ENCODE measurements around the gene KLHDC2.
"Not testable (repeated sequence)": the region's sequence is repeated elsewhere in the genome, so short reads cannot be mapped to it uniquely, and the experiment has no call there.

KLHDC2 gene

GRCh38 chr14:49778421-49778820 lies 10.5 kb downstream of the KLHDC2 start:
- Histone ChIP-seq H3K36me3 (ENCODE audit: control insufficient read depth in 2 of 2, insufficient read depth in 1 of 2, low read length in 2 of 2) (peaks cover 63 to 85% of the 10 kb centered on the region in 2 experiments), H3K9me3 (ENCODE audit: control insufficient read depth, insufficient read depth, low read depth, low read length) (no peaks in the 10 kb centered on the region), H3K4me3 (ENCODE audit: low read depth, low read length) (no peak overlapping the region), H3K4me1 (ENCODE audit: control insufficient read depth, insufficient read depth, low read length) (no peaks in the 10 kb centered on the region), H3K27ac (ENCODE audit: extremely low read depth, low read depth, low read length) (no peak overlapping the region)
- TF ChIP-seq RBAK (tag by site-specific recombination; IDR thresholded peaks at IDR 0.05) (no peak), HIC1 (tag by site-specific recombination; IDR thresholded peaks at IDR 0.05) (no peak), AEBP2 (tag by site-specific recombination; IDR thresholded peaks at IDR 0.05; ENCODE audit: borderline replicate concordance) (no peak), ZNF621 (tag by site-specific recombination; IDR thresholded peaks at IDR 0.05) (no peak), ZFP37 (tag by site-specific recombination; IDR thresholded peaks at IDR 0.05) (no peak), ZNF561 (tag by site-specific recombination; IDR thresholded peaks at IDR 0.05; ENCODE audit: borderline replicate concordance) (no peak), ZNF529 (tag by site-specific recombination; IDR thresholded peaks at IDR 0.05; ENCODE audit: insufficient replicate concordance) (no peak), ZNF324 (tag by site-specific recombination; IDR thresholded peaks at IDR 0.05) (no peak), ZFHX2 (tag by site-specific recombination; conservative IDR thresholded peaks at IDR 0.05) (no peak), ZNF785 (tag by site-specific recombination; IDR thresholded peaks at IDR 0.05) (no peak), ZNF416 (tag by site-specific recombination; IDR thresholded peaks at IDR 0.05) (no peak), GLI4 (tag by site-specific recombination; IDR thresholded peaks at IDR 0.05) (no peak), KLF9 (tag by site-specific recombination; IDR thresholded peaks at IDR 0.05; ENCODE audit: low read depth) (no peak), ZNF791 (tag by site-specific recombination; IDR thresholded peaks at IDR 0.05) (no peak)
- TF ChIP-seq, protein P1, sequence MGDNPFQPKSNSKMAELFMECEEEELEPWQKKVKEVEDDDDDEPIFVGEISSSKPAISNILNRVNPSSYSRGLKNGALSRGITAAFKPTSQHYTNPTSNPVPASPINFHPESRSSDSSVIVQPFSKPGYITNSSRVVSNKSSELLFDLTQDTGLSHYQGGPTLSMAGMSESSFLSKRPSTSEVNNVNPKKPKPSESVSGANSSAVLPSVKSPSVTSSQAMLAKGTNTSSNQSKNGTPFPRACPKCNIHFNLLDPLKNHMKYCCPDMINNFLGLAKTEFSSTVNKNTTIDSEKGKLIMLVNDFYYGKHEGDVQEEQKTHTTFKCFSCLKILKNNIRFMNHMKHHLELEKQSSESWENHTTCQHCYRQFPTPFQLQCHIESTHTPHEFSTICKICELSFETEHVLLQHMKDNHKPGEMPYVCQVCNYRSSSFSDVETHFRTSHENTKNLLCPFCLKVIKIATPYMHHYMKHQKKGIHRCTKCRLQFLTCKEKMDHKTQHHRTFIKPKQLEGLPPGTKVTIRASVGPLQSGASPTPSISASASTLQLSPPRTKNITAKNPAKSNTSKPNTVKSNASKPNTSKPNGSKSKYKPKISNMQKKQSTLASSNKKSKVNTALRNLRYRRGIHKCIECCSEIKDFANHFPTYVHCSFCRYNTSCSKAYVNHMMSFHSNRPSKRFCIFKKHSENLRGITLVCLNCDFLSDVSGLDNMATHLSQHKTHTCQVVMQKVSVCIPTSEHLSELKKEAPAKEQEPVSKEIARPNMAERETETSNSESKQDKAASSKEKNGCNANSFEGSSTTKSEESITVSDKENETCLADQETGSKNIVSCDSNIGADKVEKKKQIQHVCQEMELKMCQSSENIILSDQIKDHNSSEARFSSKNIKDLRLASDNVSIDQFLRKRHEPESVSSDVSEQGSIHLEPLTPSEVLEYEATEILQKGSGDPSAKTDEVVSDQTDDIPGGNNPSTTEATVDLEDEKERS (tag by site-specific recombination; IDR thresholded peaks at IDR 0.05), result no peak
- ChIA-PET CTCF (no interaction called here), POLR2A (no interaction called here)

DNA sequence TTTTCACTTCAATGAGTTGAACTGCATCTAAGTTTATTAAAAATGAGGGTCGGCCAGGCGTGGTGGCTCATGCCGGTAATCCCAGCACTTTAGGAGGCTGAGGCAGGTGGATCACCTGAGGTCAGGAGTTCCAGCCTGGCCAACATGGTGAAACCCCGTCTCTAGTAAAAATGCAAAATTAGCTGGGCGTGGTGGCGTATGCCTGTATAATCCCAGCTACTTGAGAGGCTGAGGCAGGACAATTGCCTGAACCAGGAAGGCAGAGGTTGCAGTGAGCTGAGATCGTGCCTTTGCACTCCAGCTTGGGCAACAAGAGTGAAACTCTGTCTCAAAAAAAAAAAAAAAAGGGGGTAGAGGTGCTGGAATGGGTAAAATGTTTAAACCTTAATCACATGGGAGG lies 13.1 kb downstream of the KLHDC2 start:
- POLR2A ChIA-PET, result interaction anchor here (1.8 kb wide), 1 partner anchor 12 kb away, joined by 5 read pairs; no protein-coding TSS in a partner anchor

More for the DNA sequence above, 13.1 kb downstream of the KLHDC2 start:
- peaks cover 75 to 88% of the 10 kb centered on the region in 2 experiments for H3K36me3 ChIP-seq (ENCODE audit: control insufficient read depth in 2 of 2, insufficient read depth in 1 of 2, low read length in 2 of 2)
- H3K27ac ChIP-seq (ENCODE audit: extremely low read depth, low read depth, low read length); H3K4me1 ChIP-seq (ENCODE audit: control insufficient read depth, insufficient read depth, low read length); H3K4me3 ChIP-seq (ENCODE audit: low read depth, low read length); H3K9me3 ChIP-seq (ENCODE audit: control insufficient read depth, insufficient read depth, low read depth, low read length): not testable (repeated sequence)
- CTCF ChIA-PET, result interaction anchor here (1.1 kb wide), 1 partner anchor 13 kb away, joined by 3 read pairs; the partner anchor contains the start of gene KLHDC2
